ENCODE data around the gene C14orf180.

DNA sequence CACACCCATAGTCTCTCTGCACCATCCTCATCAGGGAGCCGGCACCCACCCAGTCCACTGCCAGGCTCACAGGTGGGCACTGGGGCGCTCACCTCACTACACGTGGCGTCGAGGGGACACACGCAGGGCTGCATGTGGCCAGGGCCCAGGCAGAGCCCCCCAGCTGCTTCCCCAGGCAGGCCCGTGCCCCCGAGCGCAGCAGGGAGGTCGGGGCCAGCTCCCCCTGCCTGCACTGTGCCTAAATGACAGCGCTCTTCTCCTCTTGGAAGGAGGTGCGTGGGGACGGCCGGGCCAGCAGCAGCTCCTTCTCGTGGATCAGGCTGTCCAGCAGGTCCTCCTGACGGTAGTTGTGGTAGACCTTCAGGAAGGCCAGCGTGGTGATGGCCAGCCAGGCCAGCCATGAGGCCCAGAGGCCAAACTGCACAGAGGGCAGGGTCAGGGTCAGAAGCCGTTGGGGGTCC is 13.7 kb downstream of the C14orf180 start:
- TF ChIP-seq, protein P1, sequence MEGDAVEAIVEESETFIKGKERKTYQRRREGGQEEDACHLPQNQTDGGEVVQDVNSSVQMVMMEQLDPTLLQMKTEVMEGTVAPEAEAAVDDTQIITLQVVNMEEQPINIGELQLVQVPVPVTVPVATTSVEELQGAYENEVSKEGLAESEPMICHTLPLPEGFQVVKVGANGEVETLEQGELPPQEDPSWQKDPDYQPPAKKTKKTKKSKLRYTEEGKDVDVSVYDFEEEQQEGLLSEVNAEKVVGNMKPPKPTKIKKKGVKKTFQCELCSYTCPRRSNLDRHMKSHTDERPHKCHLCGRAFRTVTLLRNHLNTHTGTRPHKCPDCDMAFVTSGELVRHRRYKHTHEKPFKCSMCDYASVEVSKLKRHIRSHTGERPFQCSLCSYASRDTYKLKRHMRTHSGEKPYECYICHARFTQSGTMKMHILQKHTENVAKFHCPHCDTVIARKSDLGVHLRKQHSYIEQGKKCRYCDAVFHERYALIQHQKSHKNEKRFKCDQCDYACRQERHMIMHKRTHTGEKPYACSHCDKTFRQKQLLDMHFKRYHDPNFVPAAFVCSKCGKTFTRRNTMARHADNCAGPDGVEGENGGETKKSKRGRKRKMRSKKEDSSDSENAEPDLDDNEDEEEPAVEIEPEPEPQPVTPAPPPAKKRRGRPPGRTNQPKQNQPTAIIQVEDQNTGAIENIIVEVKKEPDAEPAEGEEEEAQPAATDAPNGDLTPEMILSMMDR (conservative IDR thresholded peaks at IDR 0.05; ENCODE audit: low read length), result no peak
- no peak for TF ChIP-seq EZH2phosphoT487 (IDR thresholded peaks at IDR 0.05; ENCODE audit: borderline replicate concordance, low read depth, low read length)
